Astrocyte (in vitro differentiated cells and primary cell): ENCODE data around the gene NLGN2.

Experiments
- EZH2 ChIP-seq: IDR thresholded peaks from 2 replicates; pipeline ENCODE4 v1.6.1; 2012; ENCODE audit warnings: mild to moderate bottlenecking, low read length, inconsistent platforms; ENCODE audit not compliant: insufficient read depth
- TF ChIP-seq, protein P1 (sequence below): IDR thresholded peaks from 2 replicates; pipeline ENCODE4 v1.5.1; 2011; ENCODE audit warnings: low read depth, mild to moderate bottlenecking, inconsistent platforms, low read length, moderate library complexity; ENCODE audit not compliant: insufficient read depth

DNA sequence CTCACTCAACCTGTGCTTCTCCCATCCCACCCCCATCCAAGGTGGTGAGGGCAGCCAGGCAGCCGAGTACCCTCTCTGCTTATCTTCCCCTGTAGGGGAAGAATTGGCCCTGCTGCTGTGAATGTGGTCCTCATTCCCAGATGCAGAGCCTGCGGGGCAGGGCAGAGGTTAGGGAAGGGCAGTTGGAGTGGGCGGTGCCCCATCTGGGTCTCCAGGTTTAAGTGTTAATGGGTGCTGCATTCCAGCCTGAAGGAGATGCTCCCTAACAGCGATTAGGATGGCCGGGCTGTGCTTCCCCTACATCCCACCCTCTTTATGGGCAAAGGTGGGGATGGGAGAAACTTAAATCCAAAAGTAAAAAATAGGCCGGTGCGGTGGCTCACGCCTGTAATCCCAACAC, 40.6 kb upstream of the NLGN2 start:
- TF ChIP-seq, protein P1, sequence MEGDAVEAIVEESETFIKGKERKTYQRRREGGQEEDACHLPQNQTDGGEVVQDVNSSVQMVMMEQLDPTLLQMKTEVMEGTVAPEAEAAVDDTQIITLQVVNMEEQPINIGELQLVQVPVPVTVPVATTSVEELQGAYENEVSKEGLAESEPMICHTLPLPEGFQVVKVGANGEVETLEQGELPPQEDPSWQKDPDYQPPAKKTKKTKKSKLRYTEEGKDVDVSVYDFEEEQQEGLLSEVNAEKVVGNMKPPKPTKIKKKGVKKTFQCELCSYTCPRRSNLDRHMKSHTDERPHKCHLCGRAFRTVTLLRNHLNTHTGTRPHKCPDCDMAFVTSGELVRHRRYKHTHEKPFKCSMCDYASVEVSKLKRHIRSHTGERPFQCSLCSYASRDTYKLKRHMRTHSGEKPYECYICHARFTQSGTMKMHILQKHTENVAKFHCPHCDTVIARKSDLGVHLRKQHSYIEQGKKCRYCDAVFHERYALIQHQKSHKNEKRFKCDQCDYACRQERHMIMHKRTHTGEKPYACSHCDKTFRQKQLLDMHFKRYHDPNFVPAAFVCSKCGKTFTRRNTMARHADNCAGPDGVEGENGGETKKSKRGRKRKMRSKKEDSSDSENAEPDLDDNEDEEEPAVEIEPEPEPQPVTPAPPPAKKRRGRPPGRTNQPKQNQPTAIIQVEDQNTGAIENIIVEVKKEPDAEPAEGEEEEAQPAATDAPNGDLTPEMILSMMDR, result no peak
- no peak for TF ChIP-seq EZH2
